A673 (cell line): Measurements from ENCODE around the gene TNS1.

Source experiments
- CTCF ChIP-seq: fragments of 300-800, 200-600 bp; sonication (generic); conservative IDR thresholded peaks from 2 replicates; pipeline ENCODE4 v1.5.1; 2017; ENCODE audit warnings: low read depth, mild to moderate bottlenecking, antibody characterized with exemption, low read length, moderate library complexity, mixed read lengths
- EZH2 ChIP-seq: fragments of 200-600 bp; sonication (generic); IDR thresholded peaks from 2 replicates; pipeline ENCODE4 v1.6.1; 2017; ENCODE audit warnings: borderline replicate concordance, low read depth, mild to moderate bottlenecking, mixed read lengths, antibody characterized with exemption, low read length; ENCODE audit not compliant: poor library complexity, severe bottlenecking

GRCh38 chr2:217810260-217810659, 192.5 kb downstream of the TNS1 start:
- no peak for TF ChIP-seq EZH2
- TF ChIP-seq CTCF, result no peak
